Motor neuron (in vitro differentiated cells): ENCODE measurements around the gene FAM222A. TPM values are rescaled to one million over a fixed set of nuclear protein-coding genes. Genes with fewer than 3 reads are reported as not detected.

Experiments used
- ATAC-seq, 8 experiments: fragments of 200-7000 bp; cut with Tn5 transposase; replicated peaks in 6 of 8; 2 replicates each; pipeline ENCODE4 v1.8.0; 2021; ENCODE audit warnings: mild to moderate bottlenecking in 8 of 8, moderate library complexity in 8 of 8
- H3K27ac ChIP-seq, 2 donors: fragments of 250-450 bp; sonication (Bioruptor Pico); 2 replicates each; pipeline ENCODE4 v1.9.0; 2021; ENCODE audit warnings: antibody characterized with exemption in 2 of 2, mild to moderate bottlenecking in 2 of 2, moderate library complexity in 1 of 2
- H3K4me1 ChIP-seq, 2 donors: fragments of 250-450 bp; sonication (Bioruptor Pico); replicated peaks in 1 of 2; 2 replicates each; pipeline ENCODE4 v1.6.1; 2021; ENCODE audit warnings: antibody characterized with exemption in 2 of 2, mild to moderate bottlenecking in 2 of 2, moderate library complexity in 1 of 2
- H3K4me3 ChIP-seq, 5 donors: fragments of 250-450 bp; sonication (Bioruptor Pico); 2 replicates each; pipeline ENCODE4 v1.9.0; 2021; ENCODE audit warnings: antibody characterized with exemption in 5 of 5, mild to moderate bottlenecking in 5 of 5, moderate library complexity in 4 of 5
- WGBS, 10 experiments: fragments of 450-650 bp; shearing (Covaris generic); methylation state at CpG; one replicate each; pipeline ENCODE4 v1.0.0; 2022; 5-methylcytosine and 5-hydroxymethylcytosine counted together
- in situ Hi-C, 9 experiments: fragments of 400-800 bp; cut with MboI; loops; one replicate each; pipeline ENCODE4 v1.15.0; 2021; ENCODE audit warnings: low sequenced_read_pairs in 9 of 9, low pct_unique_long_range_greater_than_20kb in 2 of 9; ENCODE audit not compliant: unreplicated experiment in 9 of 9
- total RNA-seq, 8 experiments: library from RNA; unstranded; fragments of 300-600 nt; gene quantifications; 2 replicates each; pipeline versions ENCODE4 v1.2.3 to v1.2.4, GENCODE V29; 2022

The FAM222A gene
- total RNA-seq, 8 experiments from 2014 or later, result 0.73 to 17.8 (median 8.1) TPM

GRCh38 chr12:109696485-109697269 lies 16.9 kb upstream of the FAM222A start:
- in situ Hi-C loops, result no loop called here
- 10 to 80% (median 50%) methylated on average over 1 to 5 of the region's 6 CpGs; no CpG with 5 or more reads in 2 of the 10 experiments for whole genome bisulfite sequencing, 10 experiments

GRCh38 chr12:109697270-109697553 lies 16.4 kb upstream of the FAM222A start:
- no peak overlapping the region for H3K27ac ChIP-seq
- in situ Hi-C loops, result no loop called here
- no peak overlapping the region for H3K4me3 ChIP-seq
- ATAC-seq, result no peak
- H3K4me1 ChIP-seq, result peaks cover 22 to 24% of the 10 kb centered on the region in 2 donors
- 69 to 100% (median 100%) methylated on average over 1 to 2 of the region's 2 CpGs; no CpG with 5 or more reads in 5 of the 10 experiments for WGBS, 10 experiments

More at GRCh38 chr12:109696485-109697269, 16.9 kb upstream of the FAM222A start:
- Histone ChIP-seq H3K4me1 (peaks cover 16 to 18% of the 10 kb centered on the region in 2 donors), H3K27ac (no peak overlapping the region), H3K4me3 (no peak overlapping the region)
- no peak for ATAC-seq

- Histone ChIP-seq H3K27ac (no peak overlapping the region), H3K4me3 (no peak overlapping the region), H3K4me1 (peaks cover 24 to 25% of the 10 kb centered on the region in 2 donors)
- WGBS, 10 experiments, result 20 to 91% (median 82%) methylated on average over 1 to 9 of the region's 11 CpGs; no CpG with 5 or more reads in 2 of the 10 experiments
- in situ Hi-C loops, result no loop called here
- no peak for ATAC-seq
Measured at GRCh38 chr12:109697877-109698468, 15.7 kb upstream of the FAM222A start.

- in situ Hi-C loops, result no loop called here
Measured at GRCh38 chr12:109698820-109699219, 14.8 kb upstream of the FAM222A start.

GRCh38 chr12:109701064-109701463 lies 12.6 kb upstream of the FAM222A start:
- Histone ChIP-seq H3K4me1 (peaks cover 20 to 21% of the 10 kb centered on the region in 2 donors), H3K4me3 (no peak overlapping the region), H3K27ac (peak overlapping the region; percentile 19 to 50)
- 0 to 29% (median 17%) methylated on average over 2 to 5 of the region's 6 CpGs; no CpG with 5 or more reads in 5 of the 10 experiments for WGBS, 10 experiments
- peak in 5 of 8 experiments; percentile 91 to 95 (median 92) for ATAC-seq
- in situ Hi-C loops, result loop anchor here in 1 of 9 experiments (25.0 kb wide), 1 partner anchor 89 kb away; no protein-coding TSS in a partner anchor

More at GRCh38 chr12:109698820-109699219, 14.8 kb upstream of the FAM222A start:
- H3K4me1 ChIP-seq, result peaks cover 24 to 25% of the 10 kb centered on the region in 2 donors
- 25 to 100% (median 83%) methylated on average over 1 to 2 of the region's 7 CpGs; no CpG with 5 or more reads in 1 of the 10 experiments for WGBS, 10 experiments
- ATAC-seq, result no peak
- H3K27ac ChIP-seq, result no peak overlapping the region
- no peak overlapping the region for H3K4me3 ChIP-seq

GRCh38 chr12:109702111-109702841 lies 11.3 kb upstream of the FAM222A start:
- WGBS, 10 experiments, result 42 to 100% (median 89%) methylated on average over 1 to 5 of the region's 9 CpGs; no CpG with 5 or more reads in 5 of the 10 experiments
- Histone ChIP-seq H3K4me1 (peaks cover 24 to 26% of the 10 kb centered on the region in 2 donors), H3K4me3 (no peak overlapping the region), H3K27ac (peak overlapping the region in 1 of 2 donors; percentile 50)
- in situ Hi-C loops, result loop anchor here in 1 of 9 experiments (25.0 kb wide), 1 partner anchor 90 kb away; no protein-coding TSS in a partner anchor
- ATAC-seq, result no peak

- in situ Hi-C loops, result loop anchor here in 1 of 9 experiments (25.0 kb wide), 1 partner anchor 91 kb away; no protein-coding TSS in a partner anchor
Measured at GRCh38 chr12:109703684-109704083, 9.9 kb upstream of the FAM222A start.

GRCh38 chr12:109704371-109705098 lies 9.1 kb upstream of the FAM222A start:
- no peak for ATAC-seq
- in situ Hi-C loops, result loop anchor here in 1 of 9 experiments (25.0 kb wide), 1 partner anchor 92 kb away; no protein-coding TSS in a partner anchor
- Histone ChIP-seq H3K27ac (no peak overlapping the region), H3K4me3 (no peak overlapping the region), H3K4me1 (peaks cover 27 to 32% of the 10 kb centered on the region in 2 donors)
- 24 to 100% (median 86%) methylated on average over 1 to 3 of the region's 4 CpGs for WGBS, 10 experiments

More at GRCh38 chr12:109703684-109704083, 9.9 kb upstream of the FAM222A start:
- WGBS, 10 experiments, result 40 to 80% (median 72%) methylated on average over 1 to 5 of the region's 7 CpGs; no CpG with 5 or more reads in 6 of the 10 experiments
- H3K27ac ChIP-seq, result no peak overlapping the region
- peaks cover 27 to 32% of the 10 kb centered on the region in 2 donors for H3K4me1 ChIP-seq
- no peak overlapping the region for H3K4me3 ChIP-seq
- no peak for ATAC-seq

- Histone ChIP-seq H3K27ac (no peak overlapping the region), H3K4me1 (peaks cover 27 to 32% of the 10 kb centered on the region in 2 donors), H3K4me3 (no peak overlapping the region)
- WGBS, 10 experiments, result 60 to 100% (median 78%) methylated on average over 1 to 4 of the region's 4 CpGs; no CpG with 5 or more reads in 2 of the 10 experiments
- in situ Hi-C loops, result loop anchor here in 1 of 9 experiments (25.0 kb wide), 1 partner anchor 93 kb away; no protein-coding TSS in a partner anchor
- no peak for ATAC-seq
Measured at GRCh38 chr12:109705291-109705690, 8.3 kb upstream of the FAM222A start.

GRCh38 chr12:109706398-109706746 lies 7.3 kb upstream of the FAM222A start:
- in situ Hi-C loops, result loop anchor here in 1 of 9 experiments (25.0 kb wide), 1 partner anchor 94 kb away; no protein-coding TSS in a partner anchor
- ATAC-seq, result no peak
- WGBS, 10 experiments, result 0 to 100% (median 72%) methylated on average over 1 to 2 of the region's 2 CpGs; no CpG with 5 or more reads in 4 of the 10 experiments

GRCh38 chr12:109706747-109707469 lies 6.7 kb upstream of the FAM222A start:
- Histone ChIP-seq H3K4me3 (no peak overlapping the region), H3K4me1 (peaks cover 14 to 20% of the 10 kb centered on the region in 2 donors), H3K27ac (peak overlapping the region in 1 of 2 donors; percentile 15)
- ATAC-seq, result peak; percentile 41 to 91 (median 66)
- WGBS, 10 experiments, result 0 to 85% (median 44%) methylated on average over 1 to 9 of the region's 10 CpGs; no CpG with 5 or more reads in 2 of the 10 experiments
- in situ Hi-C loops, result loop anchor here in 1 of 9 experiments (25.0 kb wide), 1 partner anchor 95 kb away; no protein-coding TSS in a partner anchor

More at GRCh38 chr12:109706398-109706746, 7.3 kb upstream of the FAM222A start:
- Histone ChIP-seq H3K4me1 (peaks cover 19 to 25% of the 10 kb centered on the region in 2 donors), H3K27ac (no peak overlapping the region), H3K4me3 (no peak overlapping the region)
